ENCODE data around the gene LAPTM5. TPM values are rescaled to one million over a fixed set of nuclear protein-coding genes. Genes with fewer than 3 reads are reported as not detected.

LAPTM5 gene
- total RNA-seq, 1 donor from 2014 or later, result 0.77 TPM

GRCh38 chr1:30748699-30749401 is 8.7 kb downstream of the LAPTM5 start:
- no peak overlapping the region for H3K4me3 Mint-ChIP-seq (ENCODE audit: unreplicated experiment)
- peaks cover 13% of the 10 kb centered on the region for H3K27me3 ChIP-seq (ENCODE audit: insufficient read depth, low read length)
- H3K9ac ChIP-seq (ENCODE audit: low read length), result no peak overlapping the region
- H3K27me3 Mint-ChIP-seq (ENCODE audit: low read depth, unreplicated experiment), result peaks cover 29% of the 10 kb centered on the region
- no peak for DNase-seq (ENCODE audit: low read depth)
- no peak overlapping the region for H3K27ac Mint-ChIP-seq (ENCODE audit: unreplicated experiment)
- H4K20me1 ChIP-seq (ENCODE audit: insufficient read depth, low read length), result no peaks in the 10 kb centered on the region
- FAIRE-seq, result no peak
- H3K9me3 Mint-ChIP-seq (ENCODE audit: unreplicated experiment), result no peaks in the 10 kb centered on the region
- H3K4me1 Mint-ChIP-seq (ENCODE audit: low read depth, unreplicated experiment), result peaks cover 23% of the 10 kb centered on the region
- no peak overlapping the region for H2AFZ ChIP-seq (ENCODE audit: low read depth, low read length)
- H3K79me2 ChIP-seq (ENCODE audit: insufficient read depth, low read length), result no peaks in the 10 kb centered on the region
- no peaks in the 10 kb centered on the region for H3K4me1 ChIP-seq (ENCODE audit: insufficient read depth, low read length)
- no peaks in the 10 kb centered on the region for H3K36me3 Mint-ChIP-seq (ENCODE audit: low read depth, unreplicated experiment)
- H3K27ac ChIP-seq (ENCODE audit: low read depth, low read length), result no peak overlapping the region
- H3K4me2 ChIP-seq (ENCODE audit: low read length), result no peak overlapping the region
- no peak overlapping the region for H3K4me3 ChIP-seq (ENCODE audit: insufficient read depth, low read depth, low read length)
- H3K9me3 ChIP-seq (ENCODE audit: insufficient read depth, low read depth, low read length), result no peaks in the 10 kb centered on the region
- TF ChIP-seq CTCF (IDR thresholded peaks at IDR 0.05; ENCODE audit: insufficient read depth, low read depth, low read length) (no peak), EZH2 (IDR thresholded peaks at IDR 0.05; ENCODE audit: insufficient read depth, low read length) (no peak)
- no peaks in the 10 kb centered on the region for H3K36me3 ChIP-seq (ENCODE audit: insufficient read depth, low read length)

DNA sequence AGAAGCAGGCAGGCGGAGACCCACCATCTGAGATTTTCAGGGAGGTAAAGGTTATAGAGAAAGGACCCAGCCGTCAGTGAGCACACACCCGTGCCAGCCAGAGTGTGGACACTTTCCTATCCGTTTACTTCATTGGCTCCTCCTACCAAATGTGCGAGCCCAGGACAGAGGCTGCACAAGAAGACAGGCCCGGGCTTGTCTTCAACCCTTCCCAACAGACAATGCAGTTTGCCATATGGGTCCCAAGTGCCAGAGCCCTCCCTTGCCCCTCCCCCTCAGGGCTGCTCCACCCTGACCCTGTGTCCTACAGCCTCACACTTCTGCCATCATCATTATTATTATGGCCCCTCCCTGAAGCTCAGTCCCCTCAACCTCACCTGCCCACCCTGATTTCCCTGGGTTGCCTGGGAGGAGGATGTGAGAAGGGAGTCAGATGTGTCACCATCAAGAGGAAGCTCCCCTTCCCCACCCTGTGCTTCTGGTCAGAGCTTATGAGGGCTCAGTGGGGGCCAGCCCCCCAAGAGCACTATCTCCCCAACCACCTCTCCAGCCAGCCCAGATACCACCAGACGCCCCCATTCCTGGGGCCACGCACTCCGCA is 9.4 kb downstream of the LAPTM5 start:
- H3K9me3 ChIP-seq (ENCODE audit: insufficient read depth, low read depth, low read length), result no peaks in the 10 kb centered on the region
- DNase-seq (ENCODE audit: low read depth), result no peak
- no peaks in the 10 kb centered on the region for H4K20me1 ChIP-seq (ENCODE audit: insufficient read depth, low read length)
- no peak for FAIRE-seq
- H3K9me3 Mint-ChIP-seq (ENCODE audit: unreplicated experiment), result peaks cover 1% of the 10 kb centered on the region
- no peak overlapping the region for H3K4me3 Mint-ChIP-seq (ENCODE audit: unreplicated experiment)
- no peak overlapping the region for H3K4me3 ChIP-seq (ENCODE audit: insufficient read depth, low read depth, low read length)
- H3K27me3 ChIP-seq (ENCODE audit: insufficient read depth, low read length), result peaks cover 8% of the 10 kb centered on the region
- H2AFZ ChIP-seq (ENCODE audit: low read depth, low read length), result no peak overlapping the region
- no peaks in the 10 kb centered on the region for H3K36me3 ChIP-seq (ENCODE audit: insufficient read depth, low read length)
- H3K4me2 ChIP-seq (ENCODE audit: low read length), result no peak overlapping the region
- no peaks in the 10 kb centered on the region for H3K79me2 ChIP-seq (ENCODE audit: insufficient read depth, low read length)
- H3K4me1 Mint-ChIP-seq (ENCODE audit: low read depth, unreplicated experiment), result peaks cover 23% of the 10 kb centered on the region
- H3K27me3 Mint-ChIP-seq (ENCODE audit: low read depth, unreplicated experiment), result peaks cover 29% of the 10 kb centered on the region
- no peaks in the 10 kb centered on the region for H3K4me1 ChIP-seq (ENCODE audit: insufficient read depth, low read length)
- H3K27ac Mint-ChIP-seq (ENCODE audit: unreplicated experiment), result no peak overlapping the region
- no peaks in the 10 kb centered on the region for H3K36me3 Mint-ChIP-seq (ENCODE audit: low read depth, unreplicated experiment)
- H3K27ac ChIP-seq (ENCODE audit: low read depth, low read length), result no peak overlapping the region
- TF ChIP-seq CTCF (IDR thresholded peaks at IDR 0.05; ENCODE audit: insufficient read depth, low read depth, low read length), result no peak
- TF ChIP-seq EZH2 (IDR thresholded peaks at IDR 0.05; ENCODE audit: insufficient read depth, low read length), result no peak
- no peak overlapping the region for H3K9ac ChIP-seq (ENCODE audit: low read length)
